Peyer's patch (tissue), 4 donors: ENCODE data around the gene ATG2B. TPM values are rescaled to one million over a fixed set of nuclear protein-coding genes. Genes with fewer than 3 reads are reported as not detected.

Experiments used
- DNase-seq, 3 donors: peaks; one replicate each; pipeline ENCODE4 v3.0.0-alpha.2; 2017 to 2019
- H3K27ac ChIP-seq, 4 donors: fragments of 200-600 bp; sonication (generic); one replicate each; pipeline ENCODE4 v1.5.1; 2016 to 2019
- H3K27me3 ChIP-seq, 2 donors: fragments of 200-600 bp; sonication (generic); one replicate each; pipeline ENCODE4 v1.5.1; 2019
- H3K36me3 ChIP-seq, 3 donors: fragments of 200-600 bp; sonication (generic); one replicate each; pipeline ENCODE4 v1.5.1; 2016 to 2019
- H3K4me1 ChIP-seq, 4 donors: fragments of 200-600 bp; sonication (generic); one replicate each; pipeline ENCODE4 v1.5.1; 2016 to 2019
- H3K4me3 ChIP-seq, 4 donors: fragments of 200-600 bp; sonication (generic); 1 replicate in 3 of 4; 2 replicates in 1 of 4; pipeline ENCODE4 v1.5.1; 2016 to 2019; ENCODE audit warnings: mild to moderate bottlenecking in 1 of 4
- H3K9me3 ChIP-seq, 4 donors: fragments of 200-600 bp; sonication (generic); one replicate each; pipeline ENCODE4 v1.5.1; 2016 to 2019; ENCODE audit warnings: mild to moderate bottlenecking in 1 of 4
- CTCF ChIP-seq, 6 experiments: fragments of 450-650 bp in 4 of 6; fragments of 200-600 bp in 2 of 6; sonication (generic) in 1 of 6; IDR thresholded peaks; one replicate each; pipeline ENCODE4 v1.5.1; 2017 to 2019; ENCODE audit warnings: antibody characterized with exemption in 6 of 6, mild to moderate bottlenecking in 3 of 6, moderate library complexity in 1 of 6
- POLR2A ChIP-seq, 2 donors: fragments of 450-650 bp; IDR thresholded peaks; one replicate each; pipeline ENCODE4 v1.5.1; 2017; ENCODE audit warnings: antibody characterized with exemption in 2 of 2, mild to moderate bottlenecking in 2 of 2, moderate library complexity in 2 of 2
- small RNA-seq, 2 donors: library from RNA; depleted of rRNA; stranded (forward); fragments of <200 nt; gene quantifications; one replicate each; pipeline ENCODE3, GENCODE V24; 2016
- total RNA-seq, 4 donors: library from RNA; depleted of rRNA; stranded (reverse); fragments of >200 nt; gene quantifications; one replicate each; pipeline ENCODE4 v1.1.0, GENCODE V29; 2016

Gene ATG2B
- total RNA-seq, 4 donors from 2014 or later, result 39.8 to 85.8 (median 47.4) TPM

GRCh38 chr14:96231526-96232130, 131.5 kb downstream of the ATG2B start:
- TF ChIP-seq POLR2A (IDR thresholded peaks at IDR 0.05) (no peak), CTCF (IDR thresholded peaks at IDR 0.05) (no peak)
- peak overlapping the region in 1 of 4 donors; percentile 22 for H3K27ac ChIP-seq
- H3K4me3 ChIP-seq, result no peak overlapping the region
- DNase-seq, result peak in 1 of 3 donors; percentile 23
- H3K9me3 ChIP-seq, result no peaks in the 10 kb centered on the region
- H3K4me1 ChIP-seq, result peaks cover 0 to 9% (median 0%) of the 10 kb centered on the region in 4 donors
- no peaks in the 10 kb centered on the region for H3K27me3 ChIP-seq
- no peaks in the 10 kb centered on the region for H3K36me3 ChIP-seq

- peaks cover 0 to 9% (median 0%) of the 10 kb centered on the region in 4 donors for H3K4me1 ChIP-seq
- H3K9me3 ChIP-seq, result no peaks in the 10 kb centered on the region
- H3K36me3 ChIP-seq, result no peaks in the 10 kb centered on the region
- TF ChIP-seq CTCF (IDR thresholded peaks at IDR 0.05), result no peak
- no peak for TF ChIP-seq POLR2A (IDR thresholded peaks at IDR 0.05)
- DNase-seq, result no peak
- no peak overlapping the region for H3K4me3 ChIP-seq
- peak overlapping the region in 1 of 4 donors; percentile 22 for H3K27ac ChIP-seq
- no peaks in the 10 kb centered on the region for H3K27me3 ChIP-seq
These were observed 132.1 kb downstream of the ATG2B start for GRCh38 chr14:96231056-96231455.

- Histone ChIP-seq H3K4me3 (no peak overlapping the region), H3K9me3 (no peaks in the 10 kb centered on the region), H3K27ac (no peak overlapping the region), H3K4me1 (peaks cover 0 to 23% (median 1%) of the 10 kb centered on the region in 4 donors), H3K36me3 (no peaks in the 10 kb centered on the region), H3K27me3 (no peaks in the 10 kb centered on the region)
- DNase-seq, result no peak
- TF ChIP-seq POLR2A (IDR thresholded peaks at IDR 0.05) (no peak), CTCF (IDR thresholded peaks at IDR 0.05) (no peak)
These were observed 133.8 kb downstream of the ATG2B start for GRCh38 chr14:96229315-96229714.

Small RNAs within 50 kb of the gene (small RNA-seq; reads per million reads assigned to genes)
- gene RNU2-33P, result 0.19 to 0.23 reads per million in 2 donors

Other genes with a start within 250 kb of the ATG2B start
- gene BDKRB2, start 158.5 kb downstream of the ATG2B start, total RNA-seq, result 10 to 100 TPM; 12.4 to 18.9 (median 16.9) TPM
- gene BDKRB1, start 107.1 kb downstream of the ATG2B start, total RNA-seq, result 1 to 10 TPM; 2.2 to 3.4 (median 2.8) TPM
- gene GSKIP, start 185 bp upstream of the ATG2B start, total RNA-seq, result 100 to 1,000 TPM in 1 of 4 donors, 10 to 100 TPM in 3; 56.8 to 140 (median 62.8) TPM
- gene AK7, start 28.8 kb upstream of the ATG2B start, total RNA-seq, result 10 to 100 TPM in 1 of 4 donors, 1 to 10 TPM in 2, not detected in 1; 6.2 to 10.8 (median 9.1) TPM
- gene PAPOLA, start 139.0 kb upstream of the ATG2B start, total RNA-seq, result 100 to 1,000 TPM; 175 to 206 (median 183) TPM